ENCODE measurements around the gene DMRTA2.

Gene DMRTA2

GRCh38 chr1:50422946-50423669 lies at the start of gene DMRTA2:
Gene DMRTA2, minus strand, starts transcription at chr1:50423443. Its CDS starts 1,907 bp downstream, at chr1:50421536.
- DNase-seq = peak; percentile 56 to 57

- DNase-seq = no peak
Observed at GRCh38 chr1:50471967-50472366, 48.7 kb upstream of the DMRTA2 start.

- DNase-seq = no peak
Observed at GRCh38 chr1:50462964-50463363, 39.7 kb upstream of the DMRTA2 start.

GRCh38 chr1:50458507-50458906 lies 35.3 kb upstream of the DMRTA2 start:
- DNase-seq = no peak

GRCh38 chr1:50454911-50455310 lies 31.7 kb upstream of the DMRTA2 start:
- no peak for DNase-seq

- DNase-seq = no peak
Observed at GRCh38 chr1:50453266-50453665, 30.0 kb upstream of the DMRTA2 start.

- DNase-seq = no peak
Observed at GRCh38 chr1:50452700-50453099, 29.5 kb upstream of the DMRTA2 start.

GRCh38 chr1:50450861-50451653 lies 27.8 kb upstream of the DMRTA2 start:
- DNase-seq = no peak

GRCh38 chr1:50447961-50448360 lies 24.7 kb upstream of the DMRTA2 start:
- no peak for DNase-seq

GRCh38 chr1:50441183-50441582 lies 17.9 kb upstream of the DMRTA2 start:
- DNase-seq = no peak

- DNase-seq = no peak
Observed at GRCh38 chr1:50438945-50439344, 15.7 kb upstream of the DMRTA2 start.

GRCh38 chr1:50436489-50436888 lies 13.2 kb upstream of the DMRTA2 start:
- DNase-seq = no peak

GRCh38 chr1:50430010-50430405 lies 6.8 kb upstream of the DMRTA2 start:
- no peak for DNase-seq

GRCh38 chr1:50427818-50428779 lies 4.9 kb upstream of the DMRTA2 start:
- no peak for DNase-seq

- no peak for DNase-seq
Observed at GRCh38 chr1:50427086-50427817, 4.0 kb upstream of the DMRTA2 start.

GRCh38 chr1:50426702-50427085 lies 3.5 kb upstream of the DMRTA2 start:
- DNase-seq = no peak

- DNase-seq = no peak
Observed at GRCh38 chr1:50426108-50426700, 3.0 kb upstream of the DMRTA2 start.

GRCh38 chr1:50425376-50426107 lies 2.3 kb upstream of the DMRTA2 start:
- DNase-seq = peak in 1 of 2 experiments; percentile 6

- DNase-seq = no peak
Observed at GRCh38 chr1:50424884-50425375, 1.7 kb upstream of the DMRTA2 start.

- no peak for DNase-seq
Observed at GRCh38 chr1:50424045-50424883, 1.0 kb upstream of the DMRTA2 start.
